AG04450 (cell line): ENCODE measurements around the gene TRMT1. TPM values are rescaled to one million over a fixed set of nuclear protein-coding genes. Genes with fewer than 3 reads are reported as not detected.

Experiments used
- CTCF ChIA-PET: fragments of 300-600, 350-600 bp; formaldehyde crosslinking; extraction: SDS; loops from one replicate; lab custom pipeline; 2022; ENCODE audit warnings: antibody characterized with exemption, inconsistent platforms; lab: Charles Lee
- POLR2A ChIA-PET: fragments of 350-600 bp; formaldehyde crosslinking; extraction: SDS; loops from one replicate; lab custom pipeline; 2021; ENCODE audit warnings: antibody characterized with exemption, inconsistent platforms; lab: Yijun Ruan, JAX
- DNase-seq: peaks from one replicate; pipeline ENCODE4 v3.0.0-alpha.2; 2011; ENCODE audit warnings: low read depth, low spot score
- H3K27ac ChIP-seq: one replicate; pipeline ENCODE4 v1.5.1; 2012; ENCODE audit warnings: low read depth, low read length, control low read depth
- H3K27me3 ChIP-seq: one replicate; pipeline ENCODE4 v1.6.0; 2012; ENCODE audit warnings: low read length; ENCODE audit not compliant: control insufficient read depth, insufficient read depth
- H3K4me3 ChIP-seq: 2 replicates; pipeline ENCODE4 v1.5.1; 2011; ENCODE audit warnings: mild to moderate bottlenecking, low read depth, low read length, control low read depth
- H3K9me3 ChIP-seq: 2 replicates; pipeline ENCODE4 v1.5.1; 2012; ENCODE audit warnings: low read length; ENCODE audit not compliant: control insufficient read depth, insufficient read depth
- CTCF ChIP-seq: IDR thresholded peaks from 2 replicates; pipeline ENCODE4 v1.5.1; 2011; ENCODE audit warnings: low read depth, low read length, control low read depth, inconsistent platforms
- polyA plus RNA-seq: library from polyadenylated mRNA; depleted of rRNA; stranded (reverse); fragments of >200 nt; gene quantifications from 2 replicates; pipeline ENCODE4 v1.2.3, GENCODE V29; 2011

TRMT1 gene
- polyA plus RNA-seq, 1 experiment: 17.3 TPM

- Histone ChIP-seq H3K27ac (peak overlapping the region; percentile 47), H3K9me3 (no peaks in the 10 kb centered on the region; the same call in 1 of the 2 replicates), H3K27me3 (no peaks in the 10 kb centered on the region), H3K4me3 (no peak overlapping the region)
- DNase-seq: no peak
- POLR2A ChIA-PET: interaction anchor here (0.6 to 0.8 kb wide), 4 partner anchors 29 to 300 kb away, joined by 3 to 9 read pairs (median 4); partner anchors contain the start of genes FARSA and JUNB
- CTCF ChIA-PET: interaction anchor here (0.6 to 7.6 kb wide), 7 partner anchors 13 to 605 kb away, joined by 3 to 150 read pairs (median 4); no protein-coding TSS in a partner anchor
- TF ChIP-seq CTCF: no peak
These were observed 25.0 kb downstream of the TRMT1 start for GRCh38 chr19:13091400-13092157.

- H3K27me3 ChIP-seq: no peaks in the 10 kb centered on the region
- CTCF ChIA-PET: interaction anchor here (0.9 to 7.6 kb wide), 4 partner anchors 14 to 125 kb away, joined by 4 to 150 read pairs (median 15); no protein-coding TSS in a partner anchor
- no peak overlapping the region for H3K4me3 ChIP-seq
- no peaks in the 10 kb centered on the region; the same call in 1 of the 2 replicates for H3K9me3 ChIP-seq
- H3K27ac ChIP-seq: no peak overlapping the region
- POLR2A ChIA-PET: interaction anchor here (0.6 to 0.8 kb wide), 2 partner anchors 175 to 300 kb away, joined by 4 to 9 read pairs; partner anchors contain the start of gene JUNB
- no peak for DNase-seq
- no peak for TF ChIP-seq CTCF
These were observed 25.9 kb downstream of the TRMT1 start for GRCh38 chr19:13090511-13091231.

GRCh38 chr19:13089857-13090507 is 26.6 kb downstream of the TRMT1 start:
- Histone ChIP-seq H3K4me3 (no peak overlapping the region), H3K27me3 (no peaks in the 10 kb centered on the region), H3K27ac (no peak overlapping the region), H3K9me3 (no peaks in the 10 kb centered on the region; the same call in 1 of the 2 replicates)
- POLR2A ChIA-PET: no interaction called here
- DNase-seq: no peak
- no peak for TF ChIP-seq CTCF
- CTCF ChIA-PET: interaction anchor here (1.0 to 7.6 kb wide), 2 partner anchors 112 to 124 kb away, joined by 3 to 150 read pairs; no protein-coding TSS in a partner anchor

- H3K9me3 ChIP-seq: no peaks in the 10 kb centered on the region; the same call in 1 of the 2 replicates
- TF ChIP-seq CTCF: peak; percentile 48
- ChIA-PET CTCF (interaction anchor here (1.0 kb wide), 1 partner anchor 124 kb away, joined by 3 read pairs; no protein-coding TSS in a partner anchor), POLR2A (no interaction called here)
- no peak for DNase-seq
- no peak overlapping the region for H3K4me3 ChIP-seq
- H3K27me3 ChIP-seq: no peaks in the 10 kb centered on the region
- H3K27ac ChIP-seq: no peak overlapping the region
These were observed 27.2 kb downstream of the TRMT1 start for GRCh38 chr19:13089139-13089856.
